Measurements from ENCODE around the gene C2orf80.
A peak's percentile ranks its signal among the peaks of the same experiment; 100 is the strongest.
"Not testable (repeated sequence)": the region's sequence is repeated elsewhere in the genome, so short reads cannot be mapped to it uniquely, and the experiment has no call there.

The C2orf80 gene

DNA sequence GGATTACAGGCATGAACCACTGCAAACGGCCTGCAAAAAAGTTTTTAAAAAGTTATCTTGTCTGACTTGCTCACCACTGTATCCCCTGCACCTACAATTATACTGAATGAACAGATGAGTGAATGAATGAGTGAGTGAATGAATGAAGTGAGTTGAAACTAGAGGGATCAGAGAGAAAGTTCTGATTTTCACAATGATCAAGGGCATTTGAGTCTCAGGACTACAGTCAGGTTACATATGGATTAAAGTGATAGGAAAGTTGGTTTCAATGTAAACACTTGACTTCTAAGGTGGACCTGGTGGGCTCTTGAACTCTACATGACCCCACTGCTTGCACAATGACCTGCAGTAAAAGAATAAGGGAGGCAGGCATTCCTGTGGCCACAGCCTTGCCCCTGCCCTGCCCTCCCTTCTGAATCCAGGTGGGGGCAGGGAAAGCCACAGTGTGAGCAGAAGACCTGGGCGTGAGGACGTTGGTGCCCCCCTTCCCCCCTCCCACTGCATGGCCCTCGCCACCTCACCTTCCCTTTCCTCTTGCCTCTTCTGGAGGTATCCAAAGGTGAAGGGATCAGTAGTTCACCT lies 10.7 kb downstream of the C2orf80 start:
- DNase-seq (ENCODE audit: low spot score): no peak

DNA sequence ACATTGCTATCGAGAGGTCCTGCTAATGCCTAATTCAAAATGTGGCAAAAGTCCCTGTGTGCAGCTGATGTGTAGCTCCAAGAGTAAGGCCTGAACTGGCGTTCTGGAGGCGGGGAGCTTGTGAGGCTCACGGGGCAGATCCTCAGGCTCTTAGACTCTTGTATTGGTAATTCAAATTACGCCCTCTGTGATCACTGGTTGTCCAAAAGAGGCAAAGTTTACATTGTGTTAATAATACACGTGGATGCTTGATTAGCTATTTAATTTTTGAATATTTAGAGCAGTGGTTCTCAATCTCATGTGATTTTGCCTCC lies 14.0 kb downstream of the C2orf80 start:
- no peak for DNase-seq (ENCODE audit: low spot score)

DNA sequence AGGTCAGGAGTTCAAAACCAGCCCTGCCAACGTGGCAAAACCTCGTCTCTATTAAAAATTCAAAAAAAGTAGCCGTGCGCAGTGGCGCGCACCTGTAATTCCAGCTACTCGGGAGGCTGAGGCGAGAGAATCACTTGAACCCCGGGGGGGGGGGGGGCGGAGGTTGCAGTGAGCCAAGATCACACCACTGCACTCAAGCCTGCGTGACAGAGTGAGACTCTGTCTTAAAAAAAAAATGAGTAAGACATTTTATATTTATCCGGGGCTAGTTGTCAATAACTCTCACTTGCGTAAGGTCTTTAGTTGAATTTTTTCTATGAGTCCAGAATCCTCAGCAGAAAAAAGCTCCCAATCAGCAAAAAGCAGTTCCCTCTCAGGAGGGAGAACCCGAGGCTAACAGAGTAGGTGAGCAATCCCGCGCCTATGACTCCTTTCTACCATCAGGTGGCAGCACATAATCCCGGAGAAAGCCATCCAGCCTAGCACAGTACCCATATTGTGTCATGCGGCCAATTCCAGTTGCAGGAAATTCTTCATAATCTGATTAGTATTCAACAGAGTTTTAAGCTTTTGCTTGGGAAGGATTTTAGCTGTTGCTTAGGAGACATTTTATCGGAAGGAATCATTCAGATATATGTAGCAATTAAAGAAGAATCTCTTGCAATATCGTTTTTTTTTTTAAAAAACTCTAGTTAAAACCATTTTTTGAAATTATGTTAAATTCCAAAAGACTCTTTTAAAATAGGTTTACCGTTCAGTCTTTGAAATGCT lies 14.6 kb downstream of the C2orf80 start:
- peak; percentile 57 for DNase-seq (ENCODE audit: low spot score)

DNA sequence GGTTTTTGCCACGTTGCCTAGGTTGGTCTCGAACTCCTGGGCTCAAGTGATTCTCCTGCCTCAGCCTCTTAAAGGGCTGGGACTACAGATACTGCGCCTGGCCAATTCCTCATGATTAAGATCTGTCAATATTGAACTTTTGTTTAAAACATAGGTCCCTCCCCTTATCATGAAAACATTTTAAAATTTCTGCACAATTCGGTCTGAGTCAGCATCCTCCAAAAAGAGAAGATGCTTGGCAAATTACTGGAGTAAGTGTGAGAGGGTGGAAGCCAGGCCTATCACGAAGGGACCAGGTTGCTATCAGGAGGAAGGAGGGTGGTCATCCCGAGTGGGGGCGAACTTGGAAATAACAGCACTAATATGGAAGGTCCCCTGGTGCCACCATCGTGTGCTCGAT lies 15.7 kb downstream of the C2orf80 start:
- no peak for DNase-seq (ENCODE audit: low spot score)

DNA sequence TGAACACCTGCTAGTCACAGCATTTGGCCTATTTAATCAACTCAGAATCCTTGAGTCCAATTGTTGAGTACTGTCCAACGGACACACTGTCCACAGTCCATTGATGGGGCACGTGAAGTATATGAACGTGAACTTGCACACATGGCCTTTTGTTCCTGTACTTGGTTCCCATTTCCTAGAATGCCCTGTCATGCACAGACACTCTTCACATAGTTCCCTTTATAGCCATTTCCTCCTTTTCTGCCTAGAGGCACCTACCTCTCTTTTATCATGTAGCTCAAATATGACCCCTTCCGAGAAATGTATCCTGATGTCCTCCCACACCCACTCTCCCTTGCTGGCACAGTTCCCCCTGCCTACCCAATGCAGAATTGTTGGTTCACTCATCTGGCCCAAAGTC lies 17.7 kb downstream of the C2orf80 start:
- DNase-seq (ENCODE audit: low spot score): no peak

DNA sequence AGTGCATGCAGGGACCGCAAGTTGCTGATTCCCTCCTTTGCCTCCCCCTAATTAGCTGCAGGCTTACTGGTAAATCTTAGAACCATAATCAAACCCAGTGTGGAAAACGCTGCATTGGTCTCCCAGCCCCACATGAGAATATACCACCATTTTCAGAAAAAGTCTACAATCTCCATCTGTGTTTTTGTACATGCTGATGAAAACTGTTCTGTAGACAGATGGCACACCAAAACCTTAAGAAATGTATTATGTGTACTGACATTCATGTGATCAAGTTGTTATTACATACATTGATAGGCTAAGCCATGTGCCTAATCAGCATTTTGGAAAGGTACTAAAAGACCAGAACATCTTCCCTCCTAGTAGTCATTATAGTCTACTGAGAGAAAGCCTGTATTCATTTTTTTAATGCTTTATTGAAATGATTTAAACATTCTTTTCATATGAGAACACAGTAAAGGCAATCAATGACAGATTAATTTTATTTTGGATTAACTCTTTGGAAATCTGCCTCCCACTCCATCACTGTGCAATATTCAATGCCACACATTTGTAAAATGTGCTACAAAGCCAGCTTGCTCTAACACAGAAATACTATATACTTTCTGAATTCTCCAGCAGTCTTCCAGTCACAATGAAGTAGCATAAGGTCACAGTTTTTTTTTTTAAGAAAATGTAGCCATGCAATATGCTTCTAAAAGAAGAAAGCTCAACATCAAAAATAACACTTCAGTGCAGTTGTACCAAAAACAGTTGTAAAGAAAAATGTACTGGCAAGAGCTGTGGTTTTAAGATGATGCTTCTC lies 24.7 kb downstream of the C2orf80 start:
- DNase-seq (ENCODE audit: low spot score): no peak

DNA sequence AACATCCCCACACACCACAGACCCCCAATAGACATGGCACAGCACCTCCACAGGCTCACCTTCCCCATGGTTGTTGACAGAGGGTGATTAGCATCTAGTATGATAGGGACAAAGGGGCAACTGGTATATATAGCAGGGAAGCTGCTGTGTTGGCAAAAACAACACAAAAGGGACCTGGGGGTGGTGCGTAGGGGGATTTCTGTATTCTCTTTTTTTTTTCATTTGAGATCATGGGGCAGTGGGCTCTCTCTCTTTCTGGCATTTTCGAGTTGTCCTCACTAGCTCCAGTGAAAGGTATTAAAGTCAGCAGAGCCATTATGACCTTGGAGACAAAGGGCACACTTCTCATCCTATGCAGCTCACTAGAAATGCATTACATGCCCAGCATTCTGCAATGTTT lies 26.3 kb downstream of the C2orf80 start, which contains the start of gene CRYGA:
Gene CRYGA (minus strand): TSS at position 101 of the 400 bp plus-strand sequence. CDS start 33 bp downstream, at position 68.
- no peak for DNase-seq (ENCODE audit: low spot score)

DNA sequence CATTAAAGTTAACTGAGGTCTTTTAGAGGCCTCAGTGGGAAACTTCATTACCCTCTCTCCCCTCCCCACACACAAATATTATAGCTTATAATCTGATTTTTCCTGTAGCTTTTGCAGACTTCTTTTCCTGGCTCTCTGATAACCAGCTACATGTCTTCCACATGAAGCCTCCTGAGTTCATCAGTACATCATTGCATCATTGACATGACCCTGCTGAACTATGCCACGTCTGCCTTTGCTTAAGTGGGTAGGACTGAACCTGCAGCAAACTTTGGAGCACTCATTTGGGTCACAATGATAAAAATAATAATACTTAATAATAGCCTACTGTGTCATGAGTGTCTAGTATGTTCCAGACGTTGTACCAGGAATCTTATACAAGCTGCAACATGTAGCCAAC lies 33.4 kb downstream of the C2orf80 start:
- DNase-seq (ENCODE audit: low spot score): no peak

DNA sequence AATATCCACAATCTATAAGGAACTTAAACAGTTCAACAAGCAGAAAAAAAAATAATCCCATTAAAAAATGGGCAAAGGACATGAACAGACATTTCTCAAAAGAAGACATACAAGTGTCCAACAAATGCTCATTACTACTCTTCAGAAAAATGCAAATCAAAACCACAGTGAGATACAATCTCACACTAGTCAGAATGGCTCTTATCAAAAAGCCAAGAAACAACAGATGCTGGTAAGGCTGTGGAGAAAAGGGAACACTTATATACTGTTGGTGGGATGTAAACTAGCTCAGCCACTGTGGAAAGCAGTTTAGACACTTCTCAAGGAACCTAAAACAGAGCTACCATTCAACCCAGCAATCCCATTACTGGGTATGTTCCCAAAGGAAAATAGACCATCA lies 36.7 kb downstream of the C2orf80 start:
- no peak for DNase-seq (ENCODE audit: low spot score)

DNA sequence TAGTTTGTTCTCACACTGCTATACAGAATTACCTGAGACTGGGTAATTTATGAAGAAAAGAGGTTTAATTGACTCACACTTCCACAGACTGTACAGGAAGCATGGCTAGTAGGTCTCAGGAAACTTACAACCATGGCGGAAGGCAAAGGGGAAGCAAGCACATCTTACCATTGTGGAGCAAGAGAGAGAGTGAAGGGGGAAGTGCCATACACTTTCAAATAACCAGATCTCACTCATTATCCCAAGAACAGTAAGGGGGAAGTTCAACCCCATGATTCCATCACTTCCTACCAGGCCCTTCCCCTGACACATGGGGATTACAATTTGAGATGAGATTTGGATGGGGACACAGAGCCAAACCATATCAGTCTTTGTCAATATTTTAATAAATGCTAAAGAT lies 38.9 kb downstream of the C2orf80 start:
- DNase-seq (ENCODE audit: low spot score): no peak

DNA sequence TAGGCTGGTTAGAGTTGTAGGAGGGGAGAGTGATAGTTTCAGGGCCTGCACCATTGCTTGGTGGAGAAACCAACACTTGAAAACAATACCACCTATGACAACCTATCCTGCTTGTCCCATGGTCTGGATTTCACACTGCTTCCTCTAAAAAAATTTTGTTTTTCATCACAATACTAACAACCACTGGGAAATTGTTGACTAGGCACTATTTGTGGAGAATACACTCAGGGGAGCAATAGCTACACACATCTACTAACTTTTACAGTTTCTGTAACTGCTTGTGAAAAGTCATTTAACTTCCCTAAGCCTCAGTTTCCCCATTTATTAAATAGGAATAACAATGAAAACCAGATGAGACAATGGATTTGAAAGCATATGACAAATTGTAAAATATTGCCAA lies 39.7 kb downstream of the C2orf80 start:
- DNase-seq (ENCODE audit: low spot score): no peak

DNA sequence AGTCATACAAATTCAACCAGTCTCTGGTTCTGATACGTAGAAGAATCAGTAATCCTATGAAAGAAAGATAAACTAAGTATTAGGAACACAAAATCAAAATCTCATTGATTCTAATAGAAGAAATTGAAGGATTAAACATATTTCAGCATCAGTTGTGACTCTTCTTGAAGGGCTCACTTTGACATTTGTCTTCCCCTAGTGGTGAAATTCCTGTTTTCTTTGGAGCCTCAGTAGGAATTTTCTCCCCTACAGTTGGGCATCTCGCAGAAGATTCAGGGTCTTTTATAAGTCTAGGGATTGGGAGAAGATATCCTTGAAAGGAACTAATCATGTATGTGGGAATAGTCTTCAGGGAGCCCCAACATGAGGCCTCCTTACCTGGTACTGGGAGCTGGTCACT lies 41.0 kb downstream of the C2orf80 start:
- no peak for DNase-seq (ENCODE audit: low spot score)

DNA sequence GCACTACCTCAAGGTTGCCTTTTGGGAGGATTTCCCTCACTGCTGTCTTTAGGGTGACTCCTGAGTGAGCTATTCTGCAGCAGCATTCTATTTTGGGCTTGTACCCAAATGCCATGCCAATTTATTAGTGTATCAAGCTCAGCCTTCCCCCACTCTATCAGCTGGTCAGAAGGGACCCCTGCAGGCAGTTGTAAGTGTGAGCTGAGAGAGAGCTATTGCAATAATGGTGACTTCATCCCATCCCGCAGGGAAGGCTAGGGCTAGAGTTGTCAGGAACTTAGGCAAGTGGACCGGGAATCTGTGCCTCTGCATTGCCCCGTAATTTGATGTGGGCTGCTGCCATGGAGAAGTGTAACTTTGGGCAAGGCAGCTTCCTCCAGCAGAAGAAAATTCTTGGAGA lies 42.1 kb downstream of the C2orf80 start:
- DNase-seq (ENCODE audit: low spot score): no peak

DNA sequence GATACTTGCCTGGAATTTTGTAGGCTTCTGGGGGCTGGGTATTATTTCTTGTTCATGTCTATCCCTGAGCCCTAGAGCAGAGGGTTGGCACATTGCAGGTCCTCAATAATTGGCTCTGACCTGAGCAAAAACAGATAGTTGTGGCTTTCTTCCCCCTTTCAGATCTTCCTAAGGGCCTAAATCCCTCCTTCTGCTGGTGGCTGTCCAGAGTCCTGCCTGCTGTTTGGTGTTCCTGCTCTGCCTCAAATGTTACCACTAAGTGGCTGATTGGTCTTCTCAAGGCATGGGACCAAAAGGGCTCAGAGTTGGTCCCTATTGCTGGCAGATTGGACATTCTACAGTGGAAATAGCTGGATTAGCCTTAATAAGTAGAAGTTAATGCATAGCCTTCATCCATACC lies 42.8 kb downstream of the C2orf80 start:
- no peak for DNase-seq (ENCODE audit: low spot score)

DNA sequence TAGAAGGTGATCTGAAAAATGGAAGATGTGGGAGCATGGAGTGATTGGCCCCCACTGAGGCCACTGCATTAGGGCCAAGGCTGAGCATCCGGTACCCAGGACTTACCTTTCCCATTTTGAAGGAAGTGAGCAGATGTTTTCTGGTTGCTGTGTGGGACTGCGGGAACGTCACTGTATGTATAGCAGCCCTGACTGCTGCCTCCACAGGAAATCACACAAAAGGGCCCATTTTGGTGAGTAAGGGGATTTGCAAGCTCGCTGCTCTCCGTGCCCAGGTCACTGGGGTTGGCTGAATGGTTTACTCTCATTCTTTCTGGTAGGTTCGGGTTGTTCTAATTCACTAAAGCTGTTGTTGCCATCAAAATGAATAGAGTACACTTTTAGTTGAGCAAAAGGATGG lies 43.8 kb downstream of the C2orf80 start, which contains the start of gene CRYGB:
Gene CRYGB (minus strand): TSS at position 153 of the 400 bp plus-strand sequence. CDS start 38 bp downstream, at position 115.
- DNase-seq (ENCODE audit: low spot score): no peak

DNA sequence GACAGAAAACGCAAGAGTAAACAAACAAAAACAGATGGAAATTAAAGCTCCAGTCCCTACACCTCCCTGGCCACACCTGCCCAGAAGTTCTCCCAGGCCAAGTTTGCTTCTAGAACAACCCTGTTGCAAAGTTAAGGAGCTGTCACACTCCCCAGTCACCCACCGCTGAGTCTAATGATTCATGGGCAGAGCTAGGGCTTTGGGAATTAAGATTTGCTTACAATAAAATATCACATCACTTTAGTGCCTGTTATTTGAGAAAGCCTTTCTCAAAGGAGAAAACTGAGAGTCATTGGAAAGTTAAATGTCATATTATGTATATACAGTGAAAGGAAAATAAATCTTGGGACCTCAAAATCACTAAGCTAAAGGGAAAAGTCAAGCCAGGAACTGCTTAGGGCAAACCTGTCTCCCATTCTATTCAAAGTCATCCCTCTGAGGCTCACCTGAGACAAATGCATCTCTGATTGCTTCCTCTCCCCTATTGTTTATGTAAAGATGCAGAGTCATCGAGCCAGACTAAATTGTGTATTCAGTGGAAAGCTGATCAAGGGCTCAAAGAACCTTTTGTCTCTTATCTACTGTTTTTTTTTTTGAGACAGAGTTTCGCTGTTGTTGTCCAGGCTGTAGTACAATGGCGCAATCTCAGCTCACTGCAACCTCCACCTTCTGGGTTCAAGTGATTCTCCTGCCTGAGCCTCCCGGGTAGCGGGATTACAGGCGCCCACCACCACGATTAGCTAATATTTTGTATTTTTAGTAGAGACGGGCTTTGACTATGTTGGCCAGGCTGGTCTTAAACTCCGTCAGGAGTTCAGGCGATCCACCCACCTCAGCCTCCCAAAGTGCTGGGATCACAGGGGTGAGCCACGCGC lies 46.7 kb downstream of the C2orf80 start:
- no peak for DNase-seq (ENCODE audit: low spot score)

DNA sequence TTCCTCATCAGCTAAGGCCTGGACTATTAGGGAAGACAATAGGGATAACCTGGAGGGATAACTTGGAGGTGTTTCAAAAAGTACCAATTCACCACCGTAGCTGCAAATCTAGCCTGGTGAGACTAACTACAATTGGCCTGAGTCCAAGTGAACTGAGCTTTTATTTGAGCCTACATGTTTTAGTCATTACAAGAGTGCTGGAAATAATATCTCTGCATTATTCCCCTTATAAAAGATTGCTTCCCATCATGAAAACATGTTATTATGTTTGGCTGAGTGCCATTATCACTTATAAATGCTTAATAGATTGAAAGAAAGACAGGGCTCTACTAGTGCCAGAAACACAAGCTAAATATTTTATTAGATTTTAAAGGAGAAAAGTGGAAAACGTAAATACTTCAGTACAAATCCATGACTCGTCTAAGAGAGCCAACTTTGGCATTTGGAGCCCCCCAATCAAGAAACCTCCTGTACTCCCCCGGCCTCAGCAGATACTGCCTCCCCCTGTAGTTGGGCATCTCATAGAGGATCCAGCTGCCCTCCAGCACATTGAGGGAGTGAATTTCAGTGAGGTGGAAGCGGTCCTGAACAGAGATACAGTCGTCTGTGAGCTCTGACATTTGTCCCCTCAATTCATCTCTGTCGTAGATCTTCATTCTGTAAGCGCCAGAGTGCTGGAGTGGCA lies 47.4 kb downstream of the C2orf80 start:
- DNase-seq (ENCODE audit: low spot score): no peak

DNA sequence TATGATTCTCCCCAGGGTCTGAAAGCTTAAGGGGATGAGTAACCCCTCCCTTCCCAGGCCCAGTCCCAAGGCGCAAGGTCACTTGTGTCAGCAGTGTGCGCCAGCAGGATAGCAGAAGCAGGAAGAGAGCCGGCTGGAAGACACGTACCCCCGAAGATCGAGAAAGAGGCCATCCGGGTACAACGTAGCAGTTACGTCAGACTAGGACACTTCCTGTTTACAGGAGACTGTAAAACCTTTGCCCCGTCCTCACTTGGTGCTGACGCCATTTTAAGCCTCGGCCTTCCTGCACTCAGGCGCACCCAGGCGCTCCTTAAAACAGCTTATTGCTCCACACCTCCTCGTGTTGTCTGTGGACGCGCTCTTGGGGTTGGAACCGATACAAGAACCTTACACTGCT lies 50.4 kb downstream of the C2orf80 start:
- DNase-seq (ENCODE audit: low spot score): no peak

DNA sequence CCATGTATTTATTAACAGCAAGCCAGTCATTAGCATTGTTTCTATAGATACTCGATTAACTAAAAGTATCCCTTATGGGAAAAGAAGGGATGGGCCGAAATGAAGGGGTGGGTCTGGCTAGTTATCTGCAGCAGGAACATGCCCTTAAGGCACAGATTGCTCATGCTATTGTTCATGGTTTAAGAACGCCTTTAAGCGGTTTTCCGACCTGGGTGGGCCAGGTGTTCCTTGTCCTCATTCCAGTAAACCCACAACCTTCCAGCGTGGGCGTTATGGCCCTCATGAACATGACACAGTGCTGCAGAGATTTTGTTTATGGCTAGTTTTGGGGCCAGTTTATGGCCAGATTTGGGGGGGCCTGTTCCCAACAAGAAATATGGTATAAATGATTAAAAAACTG lies 51.5 kb downstream of the C2orf80 start:
- DNase-seq (ENCODE audit: low spot score): not testable (repeated sequence)

DNA sequence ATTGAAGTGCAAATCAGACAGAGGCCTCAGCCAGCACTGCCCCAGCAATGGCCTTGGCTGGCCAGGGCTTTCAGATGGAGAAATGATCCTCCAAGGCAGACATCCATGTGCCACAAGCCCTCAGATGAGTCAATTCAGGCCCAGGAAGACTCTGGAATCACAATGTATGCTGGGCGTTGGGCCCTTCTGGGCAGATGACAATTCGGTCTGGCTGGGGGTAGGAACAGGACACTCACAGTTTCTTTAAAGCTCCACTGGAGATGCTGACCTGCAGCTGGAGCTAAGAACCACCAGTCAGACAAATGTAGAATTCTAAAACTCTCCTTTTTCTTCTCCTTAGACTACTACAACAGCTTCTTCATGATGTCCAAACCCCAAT lies 53.1 kb downstream of the C2orf80 start:
- DNase-seq (ENCODE audit: low spot score): no peak

Data from CD4-positive, alpha-beta T cell treated with Interleukin-6 at 100 ng/mL for 8 hours (primary cell).